ENCODE measurements around the gene GSTCD. TPM values are rescaled to one million over a fixed set of nuclear protein-coding genes. Genes with fewer than 3 reads are reported as not detected.
"Not testable (repeated sequence)": the region's sequence is repeated elsewhere in the genome, so short reads cannot be mapped to it uniquely, and the experiment has no call there.

The GSTCD gene
- total RNA-seq, 1 donor from 2014 or later: 28.4 TPM

- no peak for DNase-seq (ENCODE audit: low spot score)
Measured at GRCh38 chr4:105807496-105807895, 98.9 kb downstream of the GSTCD start.

- no peak for DNase-seq (ENCODE audit: low spot score)
Measured at GRCh38 chr4:105808030-105808749, 99.6 kb downstream of the GSTCD start.

- DNase-seq (ENCODE audit: low spot score): no peak
Measured at GRCh38 chr4:105808750-105809041, 100.1 kb downstream of the GSTCD start.

GRCh38 chr4:105815701-105816100, 107.1 kb downstream of the GSTCD start:
- DNase-seq (ENCODE audit: low spot score): no peak

GRCh38 chr4:105822061-105822460, 113.5 kb downstream of the GSTCD start:
- no peak for DNase-seq (ENCODE audit: low spot score)

GRCh38 chr4:105828074-105828473, 119.5 kb downstream of the GSTCD start:
- DNase-seq (ENCODE audit: low spot score): no peak

GRCh38 chr4:105831189-105831588, 122.6 kb downstream of the GSTCD start:
- no peak for DNase-seq (ENCODE audit: low spot score)

GRCh38 chr4:105835177-105835576, 126.6 kb downstream of the GSTCD start:
- DNase-seq (ENCODE audit: low spot score): no peak

- DNase-seq (ENCODE audit: low spot score): no peak
Measured at GRCh38 chr4:105836537-105836936, 128.0 kb downstream of the GSTCD start.

- no peak for DNase-seq (ENCODE audit: low spot score)
Measured at GRCh38 chr4:105837037-105837436, 128.5 kb downstream of the GSTCD start.

GRCh38 chr4:105838082-105838481, 129.5 kb downstream of the GSTCD start:
- no peak for DNase-seq (ENCODE audit: low spot score)

GRCh38 chr4:105840426-105841174, 132.0 kb downstream of the GSTCD start:
- DNase-seq (ENCODE audit: low spot score): no peak

GRCh38 chr4:105843941-105844340, 135.4 kb downstream of the GSTCD start:
- peak; percentile 4 for DNase-seq (ENCODE audit: low spot score)

- DNase-seq (ENCODE audit: low spot score): no peak
Measured at GRCh38 chr4:105845559-105845958, 137.0 kb downstream of the GSTCD start.

GRCh38 chr4:105848359-105848758, 139.8 kb downstream of the GSTCD start:
- not testable (repeated sequence) for DNase-seq (ENCODE audit: low spot score)

GRCh38 chr4:105851196-105851595, 142.6 kb downstream of the GSTCD start:
- no peak for DNase-seq (ENCODE audit: low spot score)

- DNase-seq (ENCODE audit: low spot score): not testable (repeated sequence)
Measured at GRCh38 chr4:105852230-105852629, 143.6 kb downstream of the GSTCD start.

- DNase-seq (ENCODE audit: low spot score): no peak
Measured at GRCh38 chr4:105858466-105859040, 150.0 kb downstream of the GSTCD start.

GRCh38 chr4:105859233-105859632, 150.6 kb downstream of the GSTCD start:
- DNase-seq (ENCODE audit: low spot score): no peak

GRCh38 chr4:105870963-105871362, 162.4 kb downstream of the GSTCD start:
- DNase-seq (ENCODE audit: low spot score): no peak

- no peak for DNase-seq (ENCODE audit: low spot score)
Measured at GRCh38 chr4:105871997-105872396, 163.4 kb downstream of the GSTCD start.

- DNase-seq (ENCODE audit: low spot score): no peak
Measured at GRCh38 chr4:105875233-105875632, 166.6 kb downstream of the GSTCD start.

- no peak for DNase-seq (ENCODE audit: low spot score)
Measured at GRCh38 chr4:105878668-105879067, 170.1 kb downstream of the GSTCD start.
